OCI-LY3 (cell line): Measurements from ENCODE around the gene BRI3BP.

Source experiments
- CTCF ChIP-seq: fragments of 200-600, 300-600 bp; sonication (generic); IDR thresholded peaks from 2 replicates; pipeline ENCODE4 v1.5.1; 2014; ENCODE audit warnings: antibody characterized with exemption, low read length, low read depth
- EZH2phosphoT487 ChIP-seq: fragments of 200-600 bp; shearing (Covaris generic); IDR thresholded peaks from 2 replicates; pipeline ENCODE4 v1.6.1; 2018; ENCODE audit warnings: antibody characterized with exemption, mixed run types, low read depth

GRCh38 chr12:124967016-124967739, 26.3 kb upstream of the BRI3BP start:
- no peak for TF ChIP-seq CTCF
- no peak for TF ChIP-seq EZH2phosphoT487
